Stimulated activated CD8-positive, alpha-beta memory T cell treated with anti-CD3 and anti-CD28 coated beads, Interleukin-15, amount 100 ng/mL, for 24 hours (primary cell): ENCODE measurements around the gene CPLANE1.

Experiments used
- DNase-seq: peaks from one replicate; pipeline ENCODE4 v3.0.0-alpha.2; 2020; ENCODE audit warnings: low read depth

CPLANE1 gene

GRCh38 chr5:37063739-37064138 lies 185.4 kb downstream of the CPLANE1 start:
- DNase-seq: no peak

- no peak for DNase-seq
Observed at GRCh38 chr5:37060030-37060429, 189.1 kb downstream of the CPLANE1 start.

- DNase-seq: no peak
Observed at GRCh38 chr5:37056762-37057161, 192.4 kb downstream of the CPLANE1 start.
